AG08396 (cell line): Measurements from ENCODE around the gene KIAA1755.

Experiments used
- DNase-seq: peaks from one replicate; pipeline ENCODE4 v3.0.0; 2012; ENCODE audit warnings: low spot score, mixed read lengths

The KIAA1755 gene

DNA sequence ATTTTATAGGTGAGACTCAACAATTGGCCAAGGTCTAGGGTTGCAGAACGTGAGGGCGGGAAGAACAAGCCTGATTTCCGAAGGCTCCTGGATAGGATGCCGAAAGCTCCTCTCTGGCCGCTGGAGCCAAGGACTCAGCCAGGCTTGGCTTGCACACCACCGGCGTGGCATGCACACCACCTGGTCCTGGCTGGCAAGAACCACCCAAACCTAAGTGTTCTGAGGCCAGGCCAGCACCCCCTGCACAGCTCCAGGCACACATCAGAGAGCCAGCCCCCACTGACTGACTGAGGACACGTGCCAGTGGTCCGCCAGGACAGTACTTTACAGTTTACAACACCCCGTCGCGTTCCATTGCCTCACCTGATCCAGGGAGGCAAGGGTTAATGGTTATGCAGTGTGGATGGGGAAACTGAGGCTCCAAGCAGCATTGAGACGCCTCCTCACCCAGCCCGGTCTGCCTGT, 95.9 kb downstream of the KIAA1755 start:
- DNase-seq, result no peak

DNA sequence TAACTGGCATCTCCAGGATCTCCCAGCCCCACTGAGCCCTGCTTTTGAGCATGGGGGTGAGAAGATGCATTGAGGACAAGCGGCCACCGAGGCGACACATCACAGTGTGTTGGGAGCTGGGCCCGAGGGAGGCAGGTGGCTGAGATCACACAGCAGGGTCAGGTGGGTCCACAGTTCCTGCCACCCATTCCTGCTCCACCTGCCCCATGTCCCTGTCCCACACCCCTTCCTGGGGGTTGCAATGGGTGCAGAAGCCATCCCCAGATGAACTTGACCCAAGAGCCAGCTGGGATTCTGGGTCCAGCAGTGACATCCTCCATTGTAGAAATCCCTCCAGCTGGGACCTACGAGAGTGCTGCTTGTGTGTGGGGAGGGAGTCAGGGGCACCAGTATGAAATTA, 96.5 kb downstream of the KIAA1755 start:
- no peak for DNase-seq

DNA sequence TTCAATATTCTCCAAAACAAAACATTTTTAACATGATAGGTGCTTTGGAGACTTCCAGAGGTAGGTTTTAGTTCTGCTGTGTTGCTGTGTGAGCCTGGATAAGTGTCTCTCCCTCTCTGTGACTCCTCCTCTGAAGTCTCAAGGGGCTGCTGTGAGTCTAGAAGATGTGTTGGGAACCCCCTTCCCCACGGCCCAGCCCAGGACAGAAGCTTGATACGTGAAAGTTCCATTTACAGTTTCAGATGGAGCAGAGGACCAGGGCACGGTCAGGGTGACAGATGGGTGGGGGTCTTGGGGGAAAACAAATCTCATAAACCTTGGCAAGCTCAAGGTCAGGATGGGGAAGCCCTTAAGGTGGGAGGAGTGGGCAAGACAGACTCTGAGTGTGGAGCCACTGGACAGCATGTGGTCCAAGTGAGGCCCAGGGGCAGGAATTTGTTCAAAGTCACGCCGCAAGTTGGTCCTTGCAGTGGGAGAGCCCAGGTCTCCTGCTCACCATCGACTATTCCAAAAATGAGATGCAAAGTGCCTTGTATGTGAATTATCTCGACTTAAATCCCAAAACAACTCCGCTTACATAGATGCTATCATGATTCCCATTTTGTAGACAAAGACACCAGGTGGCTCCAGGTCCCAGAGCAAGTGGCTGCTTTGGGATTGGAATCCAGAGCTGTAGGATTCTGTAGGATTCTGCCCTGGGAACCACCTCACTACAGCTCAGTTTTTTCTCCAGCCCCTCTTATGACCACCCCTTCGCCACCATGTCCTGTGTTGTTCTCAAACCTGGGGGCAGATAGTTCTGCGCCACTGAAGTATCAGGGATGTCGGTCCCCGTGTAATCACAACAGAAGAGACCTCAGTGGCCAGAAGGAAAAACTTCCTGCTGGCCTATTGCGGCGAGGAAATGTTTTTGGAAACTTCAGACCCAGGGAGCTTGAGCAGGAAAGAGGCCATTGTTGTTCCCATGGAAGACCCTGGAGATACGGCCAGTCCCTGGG, 97.4 kb downstream of the KIAA1755 start:
- no peak for DNase-seq

DNA sequence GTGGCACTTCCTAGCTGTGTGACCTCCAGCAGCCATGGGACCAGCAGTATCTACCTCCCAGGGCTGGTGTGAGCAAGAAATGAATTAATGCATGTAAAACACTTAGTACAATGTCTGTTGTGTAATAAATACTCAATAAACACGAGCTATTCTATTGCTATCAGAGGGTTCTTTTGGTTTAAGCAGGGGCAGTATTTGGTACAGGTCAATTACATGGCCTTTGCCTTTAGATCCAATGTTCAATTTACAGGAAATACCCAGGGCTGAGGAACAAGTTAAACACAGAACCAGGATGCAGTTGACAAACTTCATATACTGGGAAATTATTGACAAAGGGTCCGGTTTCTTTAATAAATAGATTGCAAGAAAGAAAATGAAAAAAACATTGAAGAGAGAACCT, 98.4 kb downstream of the KIAA1755 start:
- DNase-seq, result no peak

DNA sequence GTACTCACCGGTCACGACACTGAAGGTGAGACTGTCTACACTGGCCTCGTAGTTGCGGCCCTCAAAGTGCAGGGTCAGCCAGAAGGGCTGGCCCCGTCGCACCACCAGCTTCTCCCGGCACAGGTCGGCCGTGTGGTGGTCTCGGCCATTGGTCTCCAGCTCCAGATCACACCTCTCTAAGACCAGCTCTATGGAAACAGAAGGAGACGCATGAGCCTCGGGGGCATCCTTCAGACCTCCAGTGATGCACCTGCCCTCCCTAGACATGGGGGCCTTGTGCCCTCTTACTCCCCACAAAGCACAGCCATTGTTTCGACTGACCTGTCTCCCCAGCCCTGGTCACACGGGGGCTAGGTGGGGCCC, 99.1 kb downstream of the KIAA1755 start:
- DNase-seq, result no peak
